Mesenchymal stem cell (in vitro differentiated cells and primary cell): Measurements from ENCODE around the gene NR5A2.

Experiments
- DNase-seq: peaks from one replicate; pipeline ENCODE4 v3.0.0-alpha.2; 2013
- H2AFZ ChIP-seq: one replicate; pipeline ENCODE4 v1.6.1; 2013; ENCODE audit warnings: low read depth, mild to moderate bottlenecking, control low read depth, inconsistent platforms, low read length, moderate library complexity
- H2AK5ac ChIP-seq: 2 replicates; pipeline ENCODE4 v1.6.1; 2013; ENCODE audit warnings: low read length, moderate library complexity, mild to moderate bottlenecking, inconsistent platforms; ENCODE audit not compliant: severe bottlenecking
- H2BK120ac ChIP-seq: one replicate; pipeline ENCODE4 v1.6.1; 2013; ENCODE audit warnings: low read depth, mild to moderate bottlenecking, inconsistent platforms, low read length, moderate library complexity
- H2BK12ac ChIP-seq, 2 experiments: one replicate each; pipeline ENCODE4 v1.6.1; 2013; ENCODE audit warnings: inconsistent platforms in 2 of 2, low read length in 2 of 2, mild to moderate bottlenecking in 2 of 2, moderate library complexity in 2 of 2, control low read depth in 1 of 2
- H2BK15ac ChIP-seq: one replicate; pipeline ENCODE4 v1.6.1; 2013; ENCODE audit warnings: mild to moderate bottlenecking, low read depth, inconsistent platforms; ENCODE audit not compliant: poor library complexity, severe bottlenecking
- H2BK5ac ChIP-seq: 2 replicates; pipeline ENCODE4 v1.6.1; 2013; ENCODE audit warnings: low read depth, mild to moderate bottlenecking, low read length, control low read depth, inconsistent platforms; ENCODE audit not compliant: poor library complexity, severe bottlenecking
- H3K14ac ChIP-seq, 2 experiments: one replicate each; pipeline ENCODE4 v1.6.1; 2013; ENCODE audit warnings: inconsistent platforms in 2 of 2, low read length in 2 of 2, control low read depth in 1 of 2, mild to moderate bottlenecking in 1 of 2, moderate library complexity in 1 of 2
- H3K18ac ChIP-seq, 2 experiments: one replicate each; pipeline ENCODE4 v1.6.1; 2013; ENCODE audit warnings: inconsistent platforms in 2 of 2, low read length in 2 of 2, control low read depth in 1 of 2, low read depth in 1 of 2, mild to moderate bottlenecking in 1 of 2
- H3K23ac ChIP-seq, 2 experiments: one replicate each; pipeline ENCODE4 v1.6.1; 2013; ENCODE audit warnings: inconsistent platforms in 2 of 2, low read length in 2 of 2, mild to moderate bottlenecking in 2 of 2, moderate library complexity in 2 of 2, control low read depth in 1 of 2
- H3K27ac ChIP-seq: 2 replicates; pipeline ENCODE4 v1.5.1; 2013; ENCODE audit warnings: mild to moderate bottlenecking, moderate library complexity, low read length, control low read depth, inconsistent platforms; ENCODE audit not compliant: poor library complexity, severe bottlenecking
- H3K27me3 ChIP-seq, 2 experiments: 2 replicates each; pipeline versions ENCODE4 v1.6.1 to v1.7.0; 2013; ENCODE audit warnings: low read length in 2 of 2, mild to moderate bottlenecking in 2 of 2, moderate library complexity in 2 of 2, control low read depth in 1 of 2, inconsistent platforms in 1 of 2; ENCODE audit not compliant: control insufficient read depth in 1 of 2, insufficient read depth in 1 of 2
- H3K36me3 ChIP-seq, 2 experiments: 2 replicates each; pipeline versions ENCODE4 v1.6.1 to v1.7.0; 2013; ENCODE audit warnings: low read length in 2 of 2, control low read depth in 1 of 2, inconsistent platforms in 1 of 2, low read depth in 1 of 2, mild to moderate bottlenecking in 1 of 2; ENCODE audit not compliant: insufficient read depth in 2 of 2, control insufficient read depth in 1 of 2
- H3K4ac ChIP-seq, 2 experiments: one replicate each; pipeline ENCODE4 v1.6.1; 2013; ENCODE audit warnings: inconsistent platforms in 2 of 2, low read length in 2 of 2, mild to moderate bottlenecking in 2 of 2, moderate library complexity in 2 of 2, control low read depth in 1 of 2, low read depth in 1 of 2
- H3K4me1 ChIP-seq: 2 replicates; pipeline ENCODE4 v1.6.1; 2013; ENCODE audit warnings: low read depth, low read length, control low read depth; ENCODE audit not compliant: control insufficient read depth, insufficient read depth
- H3K4me2 ChIP-seq: 2 replicates; pipeline ENCODE4 v1.6.1; 2013; ENCODE audit warnings: low read length, mild to moderate bottlenecking, inconsistent platforms; ENCODE audit not compliant: poor library complexity, severe bottlenecking
- H3K4me3 ChIP-seq, 2 experiments: 2 replicates each; pipeline versions ENCODE4 v1.5.1 to v1.7.0; 2013; ENCODE audit warnings: low read length in 2 of 2, mild to moderate bottlenecking in 2 of 2, control low read depth in 1 of 2, low read depth in 1 of 2; ENCODE audit not compliant: insufficient read depth in 1 of 2
- H3K79me1 ChIP-seq: replicated peaks from 2 replicates; pipeline ENCODE4 v1.6.1; 2013; ENCODE audit warnings: mild to moderate bottlenecking, control low read depth, low read length, inconsistent platforms; ENCODE audit not compliant: poor library complexity, severe bottlenecking
- H3K9ac ChIP-seq: 2 replicates; pipeline ENCODE4 v1.7.0; 2013; ENCODE audit warnings: mild to moderate bottlenecking, low read length, moderate library complexity
- H3K9me3 ChIP-seq: 2 replicates; pipeline ENCODE4 v1.7.0; 2013; ENCODE audit warnings: mild to moderate bottlenecking, low read length; ENCODE audit not compliant: control insufficient read depth
- H4K8ac ChIP-seq: one replicate; pipeline ENCODE4 v1.6.1; 2013; ENCODE audit warnings: inconsistent platforms, mild to moderate bottlenecking, low read length, moderate library complexity
- H4K91ac ChIP-seq: one replicate; pipeline ENCODE4 v1.6.1; 2013; ENCODE audit warnings: mild to moderate bottlenecking, low read length, inconsistent platforms
- WGBS: methylation state at CpG from one replicate; pipeline ENCODE4 v1.1.7; 2013; ENCODE audit warnings: mixed read lengths; 5-methylcytosine and 5-hydroxymethylcytosine counted together

NR5A2 gene

DNA sequence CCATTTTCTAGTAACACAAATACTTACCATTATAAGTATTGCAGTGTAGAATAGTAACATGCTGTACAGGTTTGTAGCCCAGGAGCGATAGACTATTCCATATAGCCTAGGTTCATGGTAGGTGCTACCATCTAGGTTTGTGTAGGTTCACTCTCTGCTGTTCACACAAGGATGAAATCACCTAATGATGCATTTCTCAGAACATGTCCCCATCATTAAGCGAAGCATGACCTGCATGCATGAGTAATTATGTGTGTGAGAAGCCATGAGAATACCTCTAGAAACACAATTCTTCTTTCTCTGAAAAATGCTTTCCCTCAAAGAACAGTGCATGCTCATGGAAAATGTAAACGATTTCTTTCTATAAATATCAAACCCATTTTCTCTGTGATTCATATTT is 69.3 kb downstream of the NR5A2 start:
- H3K27me3 ChIP-seq = peaks cover 0 to 5% of the 10 kb centered on the region in 2 experiments
- H3K4me3 ChIP-seq = no peak overlapping the region
- no peak overlapping the region for H2BK12ac ChIP-seq
- no peak overlapping the region for H2AK5ac ChIP-seq
- no peaks in the 10 kb centered on the region for H3K9me3 ChIP-seq
- H2AFZ ChIP-seq = no peak overlapping the region
- H4K8ac ChIP-seq = no peak overlapping the region
- H4K91ac ChIP-seq = no peak overlapping the region
- no peak overlapping the region for H2BK15ac ChIP-seq
- no peak overlapping the region for H3K18ac ChIP-seq
- H2BK120ac ChIP-seq = no peak overlapping the region
- no peaks in the 10 kb centered on the region for H3K36me3 ChIP-seq
- no peak overlapping the region for H3K4me2 ChIP-seq
- H3K9ac ChIP-seq = no peak overlapping the region
- H3K23ac ChIP-seq = no peak overlapping the region
- H3K27ac ChIP-seq = no peak overlapping the region
- H3K14ac ChIP-seq = no peak overlapping the region
- H3K79me1 ChIP-seq = no peaks in the 10 kb centered on the region
- no peak for DNase-seq
- H3K4ac ChIP-seq = no peak overlapping the region
- no peaks in the 10 kb centered on the region for H3K4me1 ChIP-seq
- no peak overlapping the region for H2BK5ac ChIP-seq
- 90% methylated on average over 2 of the region's 3 CpGs for WGBS

DNA sequence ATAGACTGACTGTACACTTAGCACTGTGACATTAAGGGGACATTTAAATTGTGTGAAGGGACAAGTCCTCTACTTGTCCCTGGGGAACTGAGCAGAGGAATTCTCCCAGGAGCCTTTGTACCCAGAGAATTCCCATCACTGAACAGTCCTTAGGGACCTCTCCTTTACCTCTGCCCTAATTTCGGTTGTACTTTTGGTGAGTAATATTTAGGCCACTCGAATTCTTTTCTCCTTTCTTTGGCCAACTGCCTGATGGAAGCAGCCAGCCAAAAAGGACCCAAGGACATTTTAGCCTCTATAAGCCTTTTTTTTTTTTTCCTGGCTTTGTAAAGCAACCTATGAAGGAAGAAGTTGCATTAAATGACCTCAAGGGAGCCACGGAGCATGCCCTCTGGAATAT is 71.5 kb downstream of the NR5A2 start:
- DNase-seq = no peak
- Histone ChIP-seq H2BK12ac (no peak overlapping the region), H2BK5ac (no peak overlapping the region), H3K36me3 (no peaks in the 10 kb centered on the region), H3K27me3 (no peaks in the 10 kb centered on the region), H3K9me3 (no peaks in the 10 kb centered on the region), H3K9ac (no peak overlapping the region), H3K4me3 (no peak overlapping the region), H3K4me2 (no peak overlapping the region), H2AFZ (no peak overlapping the region), H2AK5ac (no peak overlapping the region), H3K27ac (no peak overlapping the region), H4K91ac (no peak overlapping the region), H3K4me1 (no peaks in the 10 kb centered on the region), H4K8ac (no peak overlapping the region), H3K4ac (no peak overlapping the region), H2BK120ac (no peak overlapping the region), H3K18ac (no peak overlapping the region), H2BK15ac (no peak overlapping the region), H3K23ac (no peak overlapping the region), H3K14ac (no peak overlapping the region), H3K79me1 (no peaks in the 10 kb centered on the region)
- WGBS = 81% methylated on average over 3 of the region's 3 CpGs

DNA sequence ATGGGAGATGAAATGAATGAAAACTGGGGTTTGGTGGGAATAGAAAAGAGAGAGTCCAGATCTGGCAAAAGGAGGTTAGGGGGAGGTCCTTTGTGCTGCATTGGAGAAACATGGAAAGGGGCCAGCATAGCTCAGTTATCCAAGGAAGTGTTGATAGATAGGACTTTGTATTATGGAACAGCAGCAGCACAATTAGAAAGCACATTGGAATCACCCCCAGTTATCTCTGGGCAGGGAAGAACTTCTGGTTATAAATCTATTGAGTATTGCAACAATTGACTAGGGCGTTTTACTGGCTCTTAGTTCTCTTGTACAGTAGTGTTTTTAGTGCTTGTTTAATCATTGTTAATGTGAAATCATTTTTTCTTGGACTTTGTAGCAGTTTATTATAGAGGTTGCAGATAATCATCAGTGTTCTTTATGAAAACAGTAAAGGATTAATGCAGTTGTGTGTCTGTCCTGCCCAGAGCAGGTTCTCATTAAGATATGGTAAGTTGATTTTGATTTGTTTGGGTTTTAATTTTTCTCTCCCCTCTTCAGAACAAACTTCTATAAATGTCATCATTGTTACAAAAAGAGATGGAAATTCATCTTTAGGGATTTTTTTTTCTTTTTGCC is 76.6 kb downstream of the NR5A2 start:
- Histone ChIP-seq H2BK5ac (no peak overlapping the region), H2AFZ (no peak overlapping the region), H2BK120ac (no peak overlapping the region), H2BK12ac (no peak overlapping the region), H3K9me3 (no peaks in the 10 kb centered on the region), H3K79me1 (no peaks in the 10 kb centered on the region), H2AK5ac (no peak overlapping the region), H3K23ac (no peak overlapping the region), H3K4me1 (no peaks in the 10 kb centered on the region), H4K8ac (no peak overlapping the region), H3K18ac (no peak overlapping the region), H3K4me2 (no peak overlapping the region), H3K9ac (no peak overlapping the region), H3K27me3 (no peaks in the 10 kb centered on the region), H3K4me3 (no peak overlapping the region), H2BK15ac (no peak overlapping the region), H3K27ac (no peak overlapping the region), H3K36me3 (no peaks in the 10 kb centered on the region), H4K91ac (no peak overlapping the region), H3K4ac (no peak overlapping the region), H3K14ac (no peak overlapping the region)
- 81% methylated on average over 1 of the region's 1 CpG for WGBS
- no peak for DNase-seq

DNA sequence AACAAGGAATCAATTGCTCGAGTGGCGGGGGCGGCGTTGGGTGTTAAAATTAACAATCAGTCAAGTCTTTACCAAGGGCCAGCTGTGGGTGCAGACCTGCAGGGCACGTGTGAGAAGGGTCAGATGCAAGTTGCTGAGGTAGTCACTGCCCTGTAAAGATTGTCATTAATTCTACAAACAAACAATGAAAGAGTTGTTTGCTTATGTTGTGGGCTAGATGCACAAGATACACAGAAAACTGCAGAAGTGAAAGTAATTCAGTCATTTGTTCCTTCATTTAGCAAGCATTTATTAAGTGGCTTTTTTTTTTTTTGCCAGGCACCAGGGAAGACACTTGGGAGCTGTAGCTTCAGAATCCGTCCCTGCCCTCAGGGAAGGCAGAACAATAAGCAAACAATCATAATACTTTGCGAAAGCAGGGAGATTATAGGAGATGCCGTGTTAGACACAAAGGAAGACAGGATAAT is 79.5 kb downstream of the NR5A2 start:
- Histone ChIP-seq H2BK120ac (no peak overlapping the region), H3K4me2 (no peak overlapping the region), H3K4ac (no peak overlapping the region), H2BK15ac (no peak overlapping the region), H2BK12ac (no peak overlapping the region), H2AFZ (no peak overlapping the region), H3K36me3 (no peaks in the 10 kb centered on the region), H3K79me1 (no peaks in the 10 kb centered on the region), H3K9ac (peak overlapping the region; percentile 30), H3K9me3 (no peaks in the 10 kb centered on the region), H3K14ac (no peak overlapping the region), H3K4me3 (peak overlapping the region in 1 of 2 experiments; percentile 67), H3K18ac (no peak overlapping the region), H2AK5ac (no peak overlapping the region), H3K23ac (no peak overlapping the region), H4K91ac (no peak overlapping the region), H3K27me3 (peaks cover 0 to 4% of the 10 kb centered on the region in 2 experiments), H2BK5ac (no peak overlapping the region), H3K4me1 (no peaks in the 10 kb centered on the region), H4K8ac (no peak overlapping the region), H3K27ac (no peak overlapping the region)
- 77% methylated on average over 5 of the region's 8 CpGs for WGBS
- DNase-seq = peak; percentile 26
